AG08396 (cell line): ENCODE results near the gene CREBZF.
"Not testable (repeated sequence)": the region's sequence is repeated elsewhere in the genome, so short reads cannot be mapped to it uniquely, and the experiment has no call there.

Experiments used
- DNase-seq: peaks from one replicate; pipeline ENCODE4 v3.0.0; 2012; ENCODE audit warnings: low spot score, mixed read lengths

Gene CREBZF

DNA sequence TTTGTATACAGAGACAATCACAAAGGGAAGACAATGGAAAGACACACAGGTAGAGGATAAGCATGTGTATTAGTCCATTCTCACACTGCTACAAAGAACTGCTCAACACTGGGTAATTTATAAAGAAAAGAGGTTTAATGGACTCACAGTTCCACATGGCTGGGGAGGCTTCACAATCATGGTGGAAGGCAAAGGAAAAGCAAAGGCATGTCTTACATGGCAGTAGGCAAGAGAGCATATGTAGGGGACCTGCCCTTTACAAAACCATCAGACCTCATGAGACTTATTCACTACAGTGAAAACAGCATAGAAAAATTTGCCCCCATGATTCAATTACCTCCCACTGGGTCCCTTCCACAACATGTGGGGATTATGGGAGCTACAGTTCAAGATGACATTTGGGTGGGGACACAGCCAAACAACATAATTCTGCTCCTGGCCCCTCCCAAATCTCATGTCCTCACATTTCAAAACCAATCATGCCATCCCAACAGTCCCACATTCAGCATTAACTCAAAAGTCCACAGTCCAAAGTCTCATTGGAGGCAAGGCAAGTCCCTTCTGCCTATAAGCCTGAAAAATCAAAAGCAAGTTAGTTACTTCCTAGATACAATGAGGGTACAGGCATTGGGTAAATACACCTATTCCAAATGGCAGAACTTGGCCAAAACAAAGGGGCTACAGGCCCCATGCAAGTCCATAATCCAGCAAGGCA is 6.2 kb upstream of the CREBZF start:
- not testable (repeated sequence) for DNase-seq

DNA sequence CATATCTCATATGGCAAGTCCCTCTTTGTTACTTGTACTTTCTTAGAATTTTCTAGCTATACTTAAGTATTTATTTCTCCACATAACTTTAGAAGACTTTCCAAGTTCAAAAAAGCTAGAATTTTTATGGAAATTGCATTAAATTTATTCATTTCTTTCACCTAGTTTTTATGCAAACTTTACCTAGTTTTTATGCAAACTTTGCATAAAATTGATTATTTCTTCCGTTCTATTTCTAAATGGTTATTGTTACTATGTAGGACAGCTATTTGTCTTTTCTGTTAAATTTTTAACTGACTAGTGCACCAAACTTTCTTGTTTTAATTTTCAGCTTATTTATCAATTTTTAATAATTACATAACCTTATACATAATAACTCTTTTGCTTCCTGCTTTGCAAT is 3.2 kb upstream of the CREBZF start:
- DNase-seq, result no peak

DNA sequence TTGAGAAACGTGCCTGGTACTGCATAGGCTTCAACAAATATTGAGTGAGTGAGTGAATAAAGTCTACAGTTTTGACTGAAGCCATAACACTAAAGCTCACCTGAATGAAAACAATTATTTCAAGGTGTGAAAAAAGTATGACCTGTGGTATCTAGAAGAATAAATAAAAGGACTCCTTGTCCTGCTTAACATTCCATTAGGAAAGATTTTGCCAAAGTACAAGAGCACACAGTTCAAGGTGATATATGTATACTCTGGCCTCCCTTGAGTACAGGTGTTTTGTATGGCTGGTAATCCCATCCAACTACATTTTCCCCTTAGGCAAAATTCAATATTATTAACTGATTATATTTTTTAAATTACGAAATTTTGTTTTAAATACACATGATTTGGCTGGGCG is 1.8 kb upstream of the CREBZF start:
- no peak for DNase-seq

DNA sequence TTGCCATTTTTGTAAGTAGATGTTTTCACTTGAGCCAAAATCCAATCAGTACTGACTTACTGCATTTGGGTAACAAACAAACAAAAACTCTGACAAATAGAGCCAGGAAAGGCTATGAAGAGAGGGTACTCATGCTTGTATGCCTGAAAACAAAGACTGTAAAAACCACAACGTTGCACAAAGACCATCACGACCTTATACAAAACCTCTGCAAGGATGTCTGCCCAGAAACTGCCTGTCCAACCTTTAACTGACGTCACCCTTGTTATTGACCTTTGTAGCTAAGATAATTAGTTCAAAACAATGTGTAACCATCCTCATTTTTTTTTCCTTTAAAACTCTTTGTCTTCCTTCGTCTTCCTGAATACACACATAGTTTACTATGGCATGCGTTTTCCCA is 804 bp upstream of the CREBZF start:
- no peak for DNase-seq

DNA sequence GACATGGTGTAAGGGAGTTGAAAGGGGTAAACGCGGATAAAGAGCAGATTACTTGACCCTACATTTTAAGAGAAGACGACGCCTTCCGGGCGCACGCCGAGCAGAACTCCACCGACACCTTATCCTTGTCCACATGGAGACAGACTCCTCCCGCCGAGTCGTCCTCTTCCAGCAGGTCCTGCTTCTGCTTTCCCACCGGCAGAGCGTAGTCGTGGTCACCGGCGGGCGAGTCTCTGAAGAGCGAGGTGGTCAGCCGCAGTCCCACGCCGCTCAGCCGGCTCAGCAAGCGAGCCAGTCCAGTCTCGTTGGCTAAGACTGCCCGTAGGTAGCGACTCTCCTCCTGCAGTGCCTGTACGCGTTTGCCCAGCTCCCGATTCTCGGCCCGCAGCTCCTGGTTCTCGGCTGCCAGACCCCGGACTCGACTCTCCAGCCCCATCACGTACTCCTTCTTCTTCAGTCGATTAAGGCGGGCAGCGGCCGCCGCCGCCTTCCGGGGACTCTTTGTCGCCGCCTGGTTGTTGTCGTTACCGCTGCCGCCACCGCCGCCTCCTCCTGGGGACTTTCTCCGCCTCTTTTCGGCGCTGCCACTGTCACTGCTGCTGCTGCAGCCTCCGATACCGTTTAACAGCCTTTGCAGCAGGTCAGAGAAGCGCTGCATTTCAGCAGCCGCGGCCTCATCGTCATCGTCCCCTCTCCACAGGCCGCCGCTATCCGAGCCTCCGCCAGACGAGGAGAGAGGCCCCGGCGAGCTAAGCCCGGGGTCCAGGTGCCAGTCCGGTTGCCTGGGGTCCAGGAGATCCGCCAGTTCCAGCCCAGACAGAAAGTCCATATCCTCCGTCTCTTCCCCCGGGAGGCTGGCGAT is 945 bp downstream of the CREBZF start:
- peak; percentile 62 for DNase-seq

DNA sequence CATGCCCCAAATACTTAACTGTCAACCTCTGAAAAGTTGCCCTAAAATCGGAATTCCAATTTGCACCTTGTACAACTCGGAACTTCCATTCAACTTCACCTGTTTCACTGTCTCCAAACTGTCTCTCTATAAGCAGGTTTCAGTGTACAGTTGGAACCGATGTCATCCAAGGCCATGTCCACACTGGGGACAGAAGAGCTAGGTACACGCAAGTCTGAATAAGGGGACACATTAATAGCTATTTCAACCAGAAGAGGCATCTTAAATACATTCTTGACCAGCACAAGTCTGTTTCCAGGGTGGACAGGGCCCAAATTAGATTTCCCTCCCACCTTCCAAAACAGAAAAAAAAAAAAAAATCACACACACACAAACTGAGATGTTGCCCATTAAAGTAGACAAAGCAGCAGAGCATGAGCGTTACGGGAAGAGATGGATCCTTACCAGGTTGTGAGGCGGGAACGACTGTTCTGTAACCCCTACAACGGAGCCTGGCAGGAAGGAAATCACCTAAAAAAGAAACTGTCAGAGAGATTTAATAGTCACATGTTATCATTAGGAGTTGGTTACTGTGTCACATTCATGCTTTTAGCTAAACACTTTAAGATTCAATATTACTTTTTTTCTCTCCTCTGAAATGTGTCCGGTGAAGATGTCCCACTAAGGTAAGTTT is 1.7 kb downstream of the CREBZF start:
- peak; percentile 12 for DNase-seq

DNA sequence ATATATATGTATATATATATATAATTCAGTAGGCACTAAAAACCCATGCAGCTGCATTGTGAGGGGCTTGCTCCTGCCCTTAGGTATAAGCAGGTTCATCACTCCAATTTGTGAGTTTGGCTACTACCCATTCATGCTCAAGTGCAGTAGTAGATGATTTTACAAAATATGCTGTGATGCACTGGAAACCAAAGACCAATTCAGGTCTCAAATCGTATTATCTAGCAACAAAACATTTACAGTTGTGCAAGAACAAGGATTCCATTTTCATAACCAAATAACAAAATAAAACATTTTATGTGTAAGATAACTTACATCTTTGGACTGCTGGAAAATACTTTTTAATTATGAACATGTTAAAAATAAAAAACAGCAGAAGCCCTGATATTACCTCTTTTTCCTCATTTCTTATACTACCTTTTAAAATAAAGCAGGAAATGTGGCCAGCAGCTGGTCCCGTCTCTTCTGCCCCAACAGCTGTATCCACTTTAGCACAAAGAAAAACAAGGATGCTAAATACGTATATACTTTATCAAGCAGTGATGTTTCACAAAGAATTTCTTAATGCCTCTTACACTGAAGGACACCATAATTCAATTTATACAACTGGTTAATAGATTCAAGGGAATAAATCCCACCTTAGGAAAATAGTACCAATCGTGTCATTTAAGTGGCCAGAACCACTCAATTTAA is 2.8 kb downstream of the CREBZF start:
- DNase-seq, result no peak

DNA sequence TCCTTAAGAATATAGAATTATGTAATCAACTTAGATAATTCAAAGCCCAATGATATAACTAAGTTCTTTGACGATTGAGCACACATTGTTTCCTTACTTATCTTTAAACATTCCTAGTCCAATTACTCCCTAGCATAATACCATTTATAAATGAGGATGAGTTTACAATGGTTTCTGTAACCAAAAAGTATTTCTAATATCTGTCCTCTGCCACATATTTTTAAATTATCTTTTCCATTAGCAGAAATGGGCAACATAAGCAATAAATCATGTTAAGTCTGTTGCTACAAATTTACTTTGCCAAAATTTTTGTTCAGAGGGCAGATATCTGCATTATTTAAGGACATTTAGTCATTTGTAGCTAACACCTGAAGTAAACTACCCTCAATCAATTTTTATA is 6.7 kb downstream of the CREBZF start:
- DNase-seq, result no peak

DNA sequence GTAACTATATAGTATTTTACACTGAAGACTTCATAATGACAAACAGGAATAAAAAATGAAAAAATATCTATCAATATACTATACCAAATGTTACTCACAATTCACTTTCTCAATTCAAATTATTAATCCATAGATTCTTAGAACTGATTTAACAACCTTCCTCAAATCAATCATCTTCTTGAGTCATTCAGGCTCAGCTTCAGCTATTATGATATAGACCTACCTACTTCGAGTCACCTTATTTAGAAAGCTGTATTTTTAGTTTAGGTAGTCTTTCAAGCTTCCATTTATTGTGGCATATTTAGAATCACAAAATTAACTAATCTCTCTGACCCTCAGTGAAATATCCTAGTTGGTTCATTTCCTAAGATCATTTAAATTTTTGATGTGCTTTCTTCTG is 8.2 kb downstream of the CREBZF start:
- no peak for DNase-seq

DNA sequence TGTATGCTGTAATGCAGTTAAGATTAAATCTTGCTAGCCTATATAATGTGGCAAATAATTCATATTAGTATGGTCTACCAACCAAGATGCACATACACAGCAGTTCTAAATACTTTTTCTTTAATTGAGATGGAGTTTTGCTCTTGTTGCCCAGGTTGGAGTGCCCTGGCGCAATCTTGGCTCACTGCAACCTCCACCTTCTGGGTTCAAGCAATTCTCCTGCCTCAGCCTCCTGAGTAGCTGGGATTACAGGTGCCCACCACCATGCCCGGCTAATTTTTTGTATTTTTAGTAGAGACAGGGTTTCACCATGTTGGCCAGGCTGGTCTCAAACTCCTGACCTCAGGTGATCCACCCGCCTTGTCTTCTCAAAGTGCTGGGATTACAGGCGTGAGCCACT is 10.6 kb downstream of the CREBZF start:
- not testable (repeated sequence) for DNase-seq

DNA sequence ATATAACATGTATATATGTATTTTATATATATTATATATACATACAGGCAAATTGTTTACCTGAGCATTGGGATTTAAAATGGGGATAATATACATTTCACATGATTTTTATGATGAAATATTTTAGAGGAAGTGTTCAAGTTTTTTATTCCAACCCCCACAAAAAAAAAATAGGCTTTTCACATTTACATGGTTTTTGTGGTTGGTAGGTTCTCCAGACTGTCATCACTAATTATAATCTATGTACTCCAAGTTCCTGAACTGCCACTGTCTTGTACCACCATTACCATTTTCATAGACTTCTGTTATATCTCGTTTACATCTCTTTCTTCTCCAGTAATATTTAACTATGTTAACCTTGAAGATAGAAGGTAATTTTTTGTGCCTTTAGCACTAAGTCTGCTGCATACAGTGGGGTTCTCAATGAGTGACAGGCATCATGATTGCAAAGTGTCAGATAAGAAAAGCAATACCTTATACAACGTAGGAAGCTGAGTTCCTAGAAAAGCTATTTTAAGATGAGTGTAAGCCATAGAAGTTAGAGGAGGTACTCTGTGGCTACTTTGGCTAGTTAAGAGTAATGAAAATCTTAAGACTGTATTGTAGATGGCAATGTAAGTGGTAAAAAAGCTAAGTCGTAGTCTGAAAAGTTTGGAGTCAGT is 12.0 kb downstream of the CREBZF start:
- no peak for DNase-seq

DNA sequence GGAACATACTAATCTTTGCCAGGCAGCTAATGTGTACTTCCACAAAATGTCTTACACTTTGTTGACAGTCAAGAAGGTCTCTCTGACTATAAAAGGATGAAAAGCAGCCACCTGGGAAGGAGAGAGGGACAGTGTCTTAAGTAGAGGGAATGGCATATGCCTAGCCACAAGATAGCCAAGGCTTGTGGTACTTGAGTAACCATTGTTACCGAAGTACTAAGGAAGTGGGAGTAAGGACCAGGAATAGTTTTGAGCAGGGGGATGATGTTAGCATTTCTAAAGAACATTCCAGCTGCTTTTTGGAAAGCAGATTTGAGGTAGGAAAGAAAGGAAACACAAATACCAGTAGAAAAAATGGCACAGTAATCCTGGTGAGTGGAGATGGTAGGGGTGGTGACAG is 13.8 kb downstream of the CREBZF start:
- no peak for DNase-seq

DNA sequence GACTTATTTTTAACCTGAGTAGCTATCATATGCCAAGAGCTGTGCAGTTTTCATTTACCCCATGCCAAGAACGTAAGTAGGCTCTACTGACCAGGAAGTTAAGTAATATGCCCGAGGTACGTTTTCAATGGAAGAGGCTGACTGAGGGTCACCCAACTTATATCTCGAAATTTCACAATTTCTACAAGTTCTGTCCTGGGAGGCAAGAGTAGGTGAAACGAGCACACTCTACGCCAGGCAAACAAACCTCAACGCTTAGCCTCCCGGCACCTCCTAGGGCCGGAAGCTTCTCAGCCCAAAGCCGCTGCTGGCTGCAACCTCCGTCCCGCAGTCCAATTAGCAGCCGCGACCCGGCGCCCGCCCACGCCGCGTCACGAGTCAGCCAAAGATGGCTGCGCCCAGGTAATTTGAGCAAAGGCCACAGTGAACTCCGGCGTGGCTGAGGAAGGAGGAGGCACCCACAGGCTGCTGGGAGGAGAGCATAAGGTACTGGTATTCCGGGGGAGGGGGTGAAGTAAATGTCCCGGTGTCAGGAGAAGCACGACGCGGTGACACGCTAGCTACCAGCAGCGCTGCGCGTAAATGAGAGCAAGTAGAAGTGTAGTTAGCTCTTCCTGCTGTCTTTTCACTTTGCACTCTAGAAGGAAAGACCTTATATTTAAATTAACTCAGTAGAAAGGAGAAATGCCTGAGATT is 17.2 kb downstream of the CREBZF start, which contains the start of gene TMEM126A:
TMEM126A (plus strand) TSS at position 364 of the 696 bp plus-strand sequence. CDS start 2,289 bp downstream, outside the sequence.
- peak; percentile 86 for DNase-seq

DNA sequence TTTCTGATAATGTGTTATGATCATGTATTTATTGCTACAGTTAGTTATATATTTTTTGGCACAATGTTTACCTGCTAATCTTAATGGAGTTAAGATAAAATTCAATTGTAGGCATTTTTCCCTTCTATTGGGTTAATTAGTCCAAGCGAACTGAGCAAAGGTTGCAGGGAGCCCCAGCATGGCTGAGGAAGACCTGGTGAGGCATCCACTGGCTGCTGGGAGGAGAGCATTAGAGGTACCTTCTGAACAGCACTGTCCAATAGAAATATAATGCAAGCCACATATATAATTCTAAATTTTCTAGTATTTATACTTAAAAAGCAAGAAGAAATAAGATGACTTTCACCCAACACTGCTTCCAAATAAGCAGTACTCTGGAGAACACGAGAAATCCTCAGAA is 17.9 kb downstream of the CREBZF start:
- no peak for DNase-seq

DNA sequence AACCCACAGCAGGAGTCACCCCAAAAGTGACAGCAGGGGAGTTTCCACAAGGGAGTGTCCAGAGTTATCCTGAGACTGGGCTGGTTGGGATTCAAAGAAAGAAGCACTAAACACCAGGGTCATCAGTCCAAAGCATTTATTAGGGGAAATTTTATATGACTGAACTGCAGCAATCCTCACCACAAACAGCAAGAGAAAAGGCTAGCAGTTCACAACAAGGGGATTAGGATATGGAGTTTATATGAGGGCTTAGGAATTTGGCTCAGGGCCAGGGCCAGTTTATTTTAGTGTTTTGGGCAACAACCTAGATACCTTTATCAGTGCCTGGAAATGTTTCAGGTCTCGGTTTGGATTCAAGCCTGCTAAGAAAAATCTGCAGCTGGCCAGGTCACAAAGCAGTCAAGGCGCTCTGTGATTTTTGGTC is 21.7 kb downstream of the CREBZF start:
- DNase-seq, result no peak

DNA sequence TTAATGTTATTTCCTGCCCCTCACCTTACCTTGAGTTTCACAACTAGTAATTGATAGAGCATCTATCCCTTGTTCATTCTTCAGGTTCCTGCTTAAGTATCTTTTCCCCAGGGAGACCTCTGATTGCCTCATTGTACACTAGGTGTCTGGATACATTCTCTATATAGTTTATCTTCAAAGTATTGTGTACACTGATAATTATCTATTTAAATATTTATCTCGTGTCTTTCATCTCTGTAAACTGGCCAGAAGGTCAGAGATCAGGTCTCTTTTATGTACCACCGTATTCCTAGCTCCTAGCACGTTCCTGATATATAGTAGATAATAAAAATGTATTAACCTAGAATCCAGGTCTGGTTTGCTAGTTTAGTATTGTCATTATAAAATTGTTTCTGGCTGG is 30.2 kb downstream of the CREBZF start:
- no peak for DNase-seq

DNA sequence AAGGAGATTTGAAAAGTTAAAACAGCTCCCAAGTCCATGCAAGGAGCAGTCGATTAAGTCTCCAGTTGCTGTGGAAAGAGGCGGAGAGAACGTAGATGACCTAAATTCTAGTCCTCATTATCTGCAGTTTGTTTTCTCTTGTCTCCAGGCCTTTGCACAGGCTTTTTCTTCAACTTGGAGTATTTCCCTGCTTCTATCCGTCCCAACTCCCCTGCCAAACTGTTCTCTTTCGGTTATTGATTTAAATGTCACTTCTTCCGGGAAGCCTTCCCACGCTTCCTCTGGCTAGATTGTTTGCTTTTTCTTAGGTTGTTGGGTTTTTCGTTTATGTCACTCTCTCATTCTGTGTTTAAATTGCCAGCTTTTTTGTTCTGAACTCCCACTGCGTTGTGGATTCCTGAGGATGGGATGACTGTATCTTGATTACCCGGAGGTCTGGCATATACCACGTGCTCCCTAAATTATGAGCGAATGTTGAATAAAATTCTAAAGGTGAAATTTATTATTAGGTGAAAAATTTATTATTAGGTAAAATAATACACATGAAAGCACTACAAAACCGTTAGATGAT is 36.1 kb downstream of the CREBZF start:
- no peak for DNase-seq

DNA sequence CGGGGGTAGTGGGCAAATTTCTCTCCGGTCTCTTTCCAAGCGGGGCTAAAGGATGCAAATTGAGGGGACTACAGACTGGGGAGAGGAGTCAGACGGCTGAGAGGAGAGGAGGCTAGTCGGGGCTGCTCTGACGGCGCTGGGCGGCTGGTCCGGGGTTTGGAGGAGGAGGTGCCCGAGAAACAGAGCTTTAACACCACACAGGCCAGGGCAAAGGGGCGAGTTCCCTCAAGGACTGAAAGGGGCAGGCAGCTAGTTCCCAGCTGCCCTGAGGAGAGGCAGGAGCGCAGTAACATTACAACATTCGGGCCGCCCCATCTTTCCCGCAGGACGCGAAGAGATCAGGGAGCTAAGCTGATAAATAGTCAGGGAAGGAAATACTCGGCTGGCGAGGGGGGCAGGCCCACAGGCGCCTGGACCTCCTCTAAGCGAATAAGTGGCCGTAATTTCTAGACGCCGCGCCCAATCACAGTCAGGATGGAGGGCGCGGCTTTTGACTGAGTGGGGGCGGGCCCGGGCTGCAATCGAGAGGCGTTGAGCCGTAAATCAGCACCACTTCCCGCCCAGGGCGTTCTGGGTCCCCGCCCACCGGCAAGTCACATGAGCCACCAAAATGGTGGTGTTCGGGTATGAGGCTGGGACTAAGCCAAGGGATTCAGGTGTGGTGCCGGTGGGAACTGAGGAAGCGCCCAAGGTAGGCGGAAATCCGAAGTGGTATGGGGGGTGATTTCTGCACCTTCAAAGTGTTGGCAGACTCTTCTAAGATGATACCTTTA is 36.7 kb downstream of the CREBZF start, which contains the start of gene TMEM126B:
TMEM126B (plus strand) TSS at position 596 of the 773 bp plus-strand sequence; CDS start at position 611, 15 bp downstream.
- DNase-seq, result peak; percentile 89

DNA sequence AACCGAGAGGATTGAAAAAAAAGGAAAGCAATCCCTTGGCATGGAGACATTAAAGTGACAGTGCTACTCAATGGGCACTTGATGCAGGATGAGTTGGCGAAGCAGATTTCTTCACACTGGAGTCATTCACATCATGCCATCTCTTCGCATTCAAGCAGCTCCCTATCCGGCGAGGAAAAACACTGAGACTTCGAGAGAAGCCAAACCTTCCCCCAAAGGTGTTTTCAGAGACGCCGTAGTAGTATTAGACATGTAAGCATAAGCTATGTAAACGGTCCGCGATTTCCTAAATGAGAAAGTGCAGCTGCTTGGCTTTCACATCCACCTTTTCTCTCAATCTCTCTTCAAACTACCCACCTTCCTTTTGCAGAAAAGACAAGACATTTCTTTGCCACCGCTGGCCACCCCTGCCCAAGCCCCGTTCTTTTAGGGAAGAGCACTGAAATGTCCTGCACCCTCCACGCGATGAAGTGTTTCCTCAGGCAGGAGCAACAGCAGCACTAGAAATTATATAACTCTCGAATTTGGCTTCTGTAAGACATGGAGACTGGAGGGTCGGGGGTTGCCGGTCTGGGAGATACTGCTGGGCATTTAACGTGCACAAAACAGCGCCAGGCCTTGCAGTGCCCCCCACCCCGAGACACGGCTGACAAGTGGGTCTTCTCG is 37.5 kb downstream of the CREBZF start, which contains the start of gene DLG2:
DLG2 (minus strand) TSS at position 13 of the 666 bp plus-strand sequence.
- peak; percentile 30 for DNase-seq
